ENCODE data around the gene ORC3.

DNA sequence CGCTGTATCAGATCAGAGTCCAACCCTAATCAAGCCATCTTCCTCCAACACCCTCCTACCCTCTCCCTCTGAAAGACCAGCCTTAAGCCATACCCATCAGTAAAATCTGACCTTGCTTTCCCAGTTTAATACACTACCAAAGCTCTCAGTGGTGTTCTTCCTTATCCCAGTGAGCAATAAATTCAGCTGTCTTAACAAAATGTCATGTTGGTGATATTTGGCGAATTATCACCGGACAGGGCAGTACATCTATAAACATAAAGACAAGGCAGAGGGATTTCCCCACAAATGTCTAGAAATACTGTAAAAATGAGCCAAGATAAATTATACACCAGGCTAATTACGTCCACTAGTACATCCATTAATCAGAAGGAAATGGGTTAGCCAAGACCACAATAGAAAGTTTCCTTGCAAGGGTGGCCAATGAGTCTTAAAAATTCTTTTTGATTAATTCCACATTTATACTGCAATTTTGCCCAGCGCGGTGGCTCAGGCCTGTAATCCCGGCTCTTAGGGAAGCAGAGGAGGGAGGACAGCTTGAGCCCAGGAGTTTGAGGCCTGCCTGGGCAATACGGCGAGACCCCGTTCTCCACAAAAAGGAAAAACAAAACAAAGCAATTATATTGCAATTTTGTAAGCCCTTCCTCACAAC, 1.1 kb upstream of the ORC3 start:
- no peak for TF ChIP-seq ZBTB40 (IDR thresholded peaks at IDR 0.05; ENCODE audit: borderline replicate concordance)
- TF ChIP-seq, protein P1, sequence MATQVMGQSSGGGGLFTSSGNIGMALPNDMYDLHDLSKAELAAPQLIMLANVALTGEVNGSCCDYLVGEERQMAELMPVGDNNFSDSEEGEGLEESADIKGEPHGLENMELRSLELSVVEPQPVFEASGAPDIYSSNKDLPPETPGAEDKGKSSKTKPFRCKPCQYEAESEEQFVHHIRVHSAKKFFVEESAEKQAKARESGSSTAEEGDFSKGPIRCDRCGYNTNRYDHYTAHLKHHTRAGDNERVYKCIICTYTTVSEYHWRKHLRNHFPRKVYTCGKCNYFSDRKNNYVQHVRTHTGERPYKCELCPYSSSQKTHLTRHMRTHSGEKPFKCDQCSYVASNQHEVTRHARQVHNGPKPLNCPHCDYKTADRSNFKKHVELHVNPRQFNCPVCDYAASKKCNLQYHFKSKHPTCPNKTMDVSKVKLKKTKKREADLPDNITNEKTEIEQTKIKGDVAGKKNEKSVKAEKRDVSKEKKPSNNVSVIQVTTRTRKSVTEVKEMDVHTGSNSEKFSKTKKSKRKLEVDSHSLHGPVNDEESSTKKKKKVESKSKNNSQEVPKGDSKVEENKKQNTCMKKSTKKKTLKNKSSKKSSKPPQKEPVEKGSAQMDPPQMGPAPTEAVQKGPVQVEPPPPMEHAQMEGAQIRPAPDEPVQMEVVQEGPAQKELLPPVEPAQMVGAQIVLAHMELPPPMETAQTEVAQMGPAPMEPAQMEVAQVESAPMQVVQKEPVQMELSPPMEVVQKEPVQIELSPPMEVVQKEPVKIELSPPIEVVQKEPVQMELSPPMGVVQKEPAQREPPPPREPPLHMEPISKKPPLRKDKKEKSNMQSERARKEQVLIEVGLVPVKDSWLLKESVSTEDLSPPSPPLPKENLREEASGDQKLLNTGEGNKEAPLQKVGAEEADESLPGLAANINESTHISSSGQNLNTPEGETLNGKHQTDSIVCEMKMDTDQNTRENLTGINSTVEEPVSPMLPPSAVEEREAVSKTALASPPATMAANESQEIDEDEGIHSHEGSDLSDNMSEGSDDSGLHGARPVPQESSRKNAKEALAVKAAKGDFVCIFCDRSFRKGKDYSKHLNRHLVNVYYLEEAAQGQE (IDR thresholded peaks at IDR 0.05; ENCODE audit: low read depth, low read length): no peak
- no peak for TF ChIP-seq CHD2 (IDR thresholded peaks at IDR 0.05; ENCODE audit: borderline replicate concordance, low read depth, low read length)
- no peak for TF ChIP-seq SMC3 (IDR thresholded peaks at IDR 0.05; ENCODE audit: borderline replicate concordance, low read length)
- TF ChIP-seq TARDBP (IDR thresholded peaks at IDR 0.05; ENCODE audit: borderline replicate concordance): no peak
- TF ChIP-seq CHD1 (IDR thresholded peaks at IDR 0.05; ENCODE audit: low read depth, low read length): no peak
- TF ChIP-seq, protein P2, sequence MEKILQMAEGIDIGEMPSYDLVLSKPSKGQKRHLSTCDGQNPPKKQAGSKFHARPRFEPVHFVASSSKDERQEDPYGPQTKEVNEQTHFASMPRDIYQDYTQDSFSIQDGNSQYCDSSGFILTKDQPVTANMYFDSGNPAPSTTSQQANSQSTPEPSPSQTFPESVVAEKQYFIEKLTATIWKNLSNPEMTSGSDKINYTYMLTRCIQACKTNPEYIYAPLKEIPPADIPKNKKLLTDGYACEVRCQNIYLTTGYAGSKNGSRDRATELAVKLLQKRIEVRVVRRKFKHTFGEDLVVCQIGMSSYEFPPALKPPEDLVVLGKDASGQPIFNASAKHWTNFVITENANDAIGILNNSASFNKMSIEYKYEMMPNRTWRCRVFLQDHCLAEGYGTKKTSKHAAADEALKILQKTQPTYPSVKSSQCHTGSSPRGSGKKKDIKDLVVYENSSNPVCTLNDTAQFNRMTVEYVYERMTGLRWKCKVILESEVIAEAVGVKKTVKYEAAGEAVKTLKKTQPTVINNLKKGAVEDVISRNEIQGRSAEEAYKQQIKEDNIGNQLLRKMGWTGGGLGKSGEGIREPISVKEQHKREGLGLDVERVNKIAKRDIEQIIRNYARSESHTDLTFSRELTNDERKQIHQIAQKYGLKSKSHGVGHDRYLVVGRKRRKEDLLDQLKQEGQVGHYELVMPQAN (conservative IDR thresholded peaks at IDR 0.05): no peak
- no peak for TF ChIP-seq CBFB (IDR thresholded peaks at IDR 0.05; ENCODE audit: low read depth)
- no peak for TF ChIP-seq SREBF2 (IDR thresholded peaks at IDR 0.05; ENCODE audit: low read length)
- TF ChIP-seq NR2C2 (IDR thresholded peaks at IDR 0.05; ENCODE audit: borderline replicate concordance, control insufficient read depth, insufficient read length, low read depth): no peak
- TF ChIP-seq, protein P3, sequence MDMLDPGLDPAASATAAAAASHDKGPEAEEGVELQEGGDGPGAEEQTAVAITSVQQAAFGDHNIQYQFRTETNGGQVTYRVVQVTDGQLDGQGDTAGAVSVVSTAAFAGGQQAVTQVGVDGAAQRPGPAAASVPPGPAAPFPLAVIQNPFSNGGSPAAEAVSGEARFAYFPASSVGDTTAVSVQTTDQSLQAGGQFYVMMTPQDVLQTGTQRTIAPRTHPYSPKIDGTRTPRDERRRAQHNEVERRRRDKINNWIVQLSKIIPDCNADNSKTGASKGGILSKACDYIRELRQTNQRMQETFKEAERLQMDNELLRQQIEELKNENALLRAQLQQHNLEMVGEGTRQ (IDR thresholded peaks at IDR 0.05; ENCODE audit: borderline replicate concordance, low read depth, low read length): no peak
- TF ChIP-seq SMAD1 (IDR thresholded peaks at IDR 0.05; ENCODE audit: low read depth, partially characterized antibody): no peak
